Lower leg skin (tissue), 4 donors: ENCODE measurements around the gene INSC. TPM values are rescaled to one million over a fixed set of nuclear protein-coding genes. Genes with fewer than 3 reads are reported as not detected.

Experiments
- DNase-seq, 2 donors: peaks; one replicate each; pipeline ENCODE4 v3.0.0-alpha.2; 2019; ENCODE audit warnings: low spot score in 2 of 2
- H3K4me3 ChIP-seq: fragments of 200-600 bp; sonication (generic); 2 replicates; pipeline ENCODE4 v1.5.1; 2017; ENCODE audit warnings: mild to moderate bottlenecking, low read depth; ENCODE audit not compliant: poor library complexity, severe bottlenecking
- POLR2A ChIP-seq, 2 donors: fragments of 450-650 bp; IDR thresholded peaks; one replicate each; pipeline ENCODE4 v1.6.1; 2016 to 2017; ENCODE audit warnings: antibody characterized with exemption in 2 of 2, mild to moderate bottlenecking in 1 of 2, moderate library complexity in 1 of 2
- WGBS, 2 donors: methylation state at CpG; one replicate each; pipeline ENCODE4 v1.1.5; 2018; 5-methylcytosine and 5-hydroxymethylcytosine counted together
- intact Hi-C: fragments of 100-400 bp; cut with DNase I; formaldehyde crosslinking; loops from one replicate; pipeline ENCODE4 v1.15.0; 2023; ENCODE audit warnings: low total_unique reads
- total RNA-seq, 4 donors: library from RNA; depleted of rRNA; stranded (reverse); fragments of >200 nt; gene quantifications; one replicate each; pipeline ENCODE4 v1.1.0, GENCODE V29; 2016
- TF ChIP-seq, protein P1 (sequence below), 3 donors: fragments of 450-650 bp; IDR thresholded peaks; one replicate each; pipeline ENCODE4 v1.5.1; 2016; ENCODE audit warnings: antibody characterized with exemption in 3 of 3, mild to moderate bottlenecking in 3 of 3, moderate library complexity in 2 of 3

Gene INSC
- total RNA-seq, 4 donors from 2014 or later = 0.23 to 0.27 TPM; not detected in 2

DNA sequence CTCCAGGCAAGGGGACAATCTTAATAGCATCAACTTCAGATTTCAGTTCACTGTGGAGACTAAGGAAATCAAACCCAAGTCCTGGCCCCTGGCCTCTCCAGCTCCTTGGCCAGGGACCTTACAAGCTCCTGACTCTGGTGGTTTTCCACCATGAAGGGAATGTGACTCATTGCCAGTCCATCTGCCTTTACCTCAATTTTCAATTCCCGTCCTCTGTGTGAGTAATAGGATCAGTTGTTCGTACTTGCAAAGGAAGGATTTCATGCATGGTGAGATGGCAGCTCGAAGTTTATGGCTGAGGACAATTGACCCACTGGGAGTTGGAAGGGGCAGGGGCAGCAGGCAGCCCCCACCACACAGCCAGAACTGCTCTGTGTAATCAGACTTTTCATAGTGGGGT lies 42.5 kb downstream of the INSC start:
- 81 to 92% methylated on average over 3 of the region's 3 CpGs for WGBS, 2 donors
- no peak for TF ChIP-seq POLR2A (IDR thresholded peaks at IDR 0.05)
- TF ChIP-seq, protein P1, sequence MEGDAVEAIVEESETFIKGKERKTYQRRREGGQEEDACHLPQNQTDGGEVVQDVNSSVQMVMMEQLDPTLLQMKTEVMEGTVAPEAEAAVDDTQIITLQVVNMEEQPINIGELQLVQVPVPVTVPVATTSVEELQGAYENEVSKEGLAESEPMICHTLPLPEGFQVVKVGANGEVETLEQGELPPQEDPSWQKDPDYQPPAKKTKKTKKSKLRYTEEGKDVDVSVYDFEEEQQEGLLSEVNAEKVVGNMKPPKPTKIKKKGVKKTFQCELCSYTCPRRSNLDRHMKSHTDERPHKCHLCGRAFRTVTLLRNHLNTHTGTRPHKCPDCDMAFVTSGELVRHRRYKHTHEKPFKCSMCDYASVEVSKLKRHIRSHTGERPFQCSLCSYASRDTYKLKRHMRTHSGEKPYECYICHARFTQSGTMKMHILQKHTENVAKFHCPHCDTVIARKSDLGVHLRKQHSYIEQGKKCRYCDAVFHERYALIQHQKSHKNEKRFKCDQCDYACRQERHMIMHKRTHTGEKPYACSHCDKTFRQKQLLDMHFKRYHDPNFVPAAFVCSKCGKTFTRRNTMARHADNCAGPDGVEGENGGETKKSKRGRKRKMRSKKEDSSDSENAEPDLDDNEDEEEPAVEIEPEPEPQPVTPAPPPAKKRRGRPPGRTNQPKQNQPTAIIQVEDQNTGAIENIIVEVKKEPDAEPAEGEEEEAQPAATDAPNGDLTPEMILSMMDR (IDR thresholded peaks at IDR 0.05) = no peak
- DNase-seq = no peak
- intact Hi-C loops = no loop called here
- H3K4me3 ChIP-seq = no peak overlapping the region

DNA sequence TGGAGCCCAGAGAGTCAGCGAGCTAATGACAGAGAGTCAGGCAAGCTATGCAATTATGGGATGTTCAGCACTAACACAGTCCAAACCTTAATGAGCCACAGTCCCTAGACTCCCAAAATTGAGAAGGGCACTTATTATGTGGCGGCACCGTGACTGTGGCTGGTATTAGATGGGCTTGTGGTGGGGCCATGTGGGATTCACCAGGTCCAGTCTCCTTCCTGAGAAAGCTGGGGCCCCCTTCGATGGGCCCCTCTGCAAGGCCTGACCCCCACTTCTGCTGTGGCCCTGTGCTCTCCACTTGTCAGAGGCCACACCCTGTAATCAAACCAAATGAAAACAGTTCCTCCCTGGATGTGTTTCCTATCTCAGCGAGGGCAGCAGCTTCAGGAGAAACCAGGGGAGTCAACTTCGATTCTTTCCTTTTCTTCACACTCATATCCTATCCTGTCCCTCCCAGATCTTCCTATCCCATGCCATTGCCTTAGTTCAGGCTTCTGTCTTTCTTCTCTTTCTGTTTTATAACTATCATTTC lies 42.9 kb downstream of the INSC start:
- DNase-seq = no peak
- WGBS, 2 donors = 82 to 83% methylated on average over 6 of the region's 6 CpGs
- intact Hi-C loops = no loop called here

DNA sequence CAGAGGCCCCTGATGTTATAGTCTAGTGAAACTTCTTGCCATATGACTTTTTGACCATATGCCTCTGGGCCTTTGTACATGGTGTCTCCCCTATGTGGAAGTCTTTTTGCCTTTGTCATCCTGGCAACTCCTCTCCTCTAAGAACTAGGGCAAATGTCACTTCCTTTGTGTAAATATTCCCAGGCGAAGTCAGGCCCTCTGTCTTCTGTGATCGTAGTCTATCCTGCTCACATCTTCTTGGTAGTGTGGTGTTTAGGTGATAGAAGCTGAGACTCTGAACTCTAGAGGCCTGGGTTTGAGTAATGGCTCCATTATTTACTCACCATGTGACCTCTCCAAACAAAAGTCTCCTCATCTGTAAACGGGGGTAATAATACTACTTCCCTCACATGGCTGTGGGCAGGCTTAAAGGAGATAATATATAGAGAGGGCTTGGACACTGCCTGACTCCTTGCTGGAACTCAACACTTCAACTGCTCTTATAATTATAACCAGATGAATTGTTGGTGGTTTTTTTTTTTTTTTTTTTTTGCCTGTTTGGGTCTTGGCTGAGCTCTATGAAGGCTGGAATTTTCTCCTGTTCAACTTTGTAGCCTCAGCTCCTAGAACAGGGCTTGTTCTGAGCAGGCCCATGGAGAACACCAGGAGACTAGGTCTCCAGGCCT lies 43.8 kb downstream of the INSC start:
- no peak overlapping the region for H3K4me3 ChIP-seq
- 70 to 75% methylated on average over 3 of the region's 3 CpGs for WGBS, 2 donors
- TF ChIP-seq, protein P1 (IDR thresholded peaks at IDR 0.05) = no peak
- no peak for TF ChIP-seq POLR2A (IDR thresholded peaks at IDR 0.05)
- intact Hi-C loops = no loop called here
- DNase-seq = no peak

More for the DNA sequence above, 42.9 kb downstream of the INSC start:
- no peak overlapping the region for H3K4me3 ChIP-seq
- TF ChIP-seq POLR2A (IDR thresholded peaks at IDR 0.05) = no peak
- TF ChIP-seq, protein P1 (IDR thresholded peaks at IDR 0.05) = no peak

DNA sequence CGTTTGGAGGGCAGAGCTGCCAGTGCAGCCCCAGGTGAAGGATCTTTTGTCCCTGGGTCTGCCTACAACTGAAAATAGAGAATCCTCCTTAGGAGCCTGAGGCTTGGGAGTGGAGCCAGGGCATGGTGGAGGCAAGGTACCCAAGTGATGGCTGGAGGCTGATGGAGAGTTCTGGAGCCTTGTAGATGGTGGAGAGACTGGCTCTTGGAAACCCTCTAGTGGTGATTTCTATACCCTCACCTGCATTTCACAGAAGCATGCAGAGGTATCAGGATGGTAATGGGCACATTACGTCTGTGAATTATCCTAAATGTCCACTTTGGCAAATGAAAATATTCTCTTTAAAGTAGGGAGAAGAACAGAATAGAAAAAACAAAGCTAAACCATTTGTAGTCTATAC lies 44.4 kb downstream of the INSC start:
- TF ChIP-seq, protein P1 (IDR thresholded peaks at IDR 0.05) = no peak
- TF ChIP-seq POLR2A (IDR thresholded peaks at IDR 0.05) = no peak
- WGBS, 2 donors = 33 to 76% methylated on average over 2 of the region's 2 CpGs
- no peak for DNase-seq
- intact Hi-C loops = no loop called here
- no peak overlapping the region for H3K4me3 ChIP-seq

DNA sequence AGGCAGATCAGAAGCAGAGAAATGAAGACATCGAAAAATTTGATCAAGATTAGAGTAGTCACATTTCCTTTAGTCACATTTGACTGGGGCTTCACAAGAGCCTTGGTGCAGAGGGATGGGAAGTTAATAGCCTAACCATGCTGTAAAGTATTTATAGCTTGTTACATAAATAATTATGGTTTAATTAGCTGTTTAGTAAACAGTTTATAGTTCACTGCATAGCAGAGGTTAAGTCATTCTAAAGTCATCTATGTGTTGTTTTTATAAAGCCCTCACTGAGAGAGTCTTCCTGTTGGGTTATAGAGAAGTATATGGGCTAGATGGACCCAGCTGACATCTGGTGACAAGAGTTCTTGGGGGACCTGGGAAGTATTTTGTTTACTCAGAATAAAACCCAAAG lies 47.1 kb downstream of the INSC start:
- intact Hi-C loops = no loop called here
- DNase-seq = no peak
- H3K4me3 ChIP-seq = no peak overlapping the region
- no peak for TF ChIP-seq POLR2A (IDR thresholded peaks at IDR 0.05)
- TF ChIP-seq, protein P1 (IDR thresholded peaks at IDR 0.05) = no peak
- 57 to 88% methylated on average over 1 of the region's 1 CpG for WGBS, 2 donors

DNA sequence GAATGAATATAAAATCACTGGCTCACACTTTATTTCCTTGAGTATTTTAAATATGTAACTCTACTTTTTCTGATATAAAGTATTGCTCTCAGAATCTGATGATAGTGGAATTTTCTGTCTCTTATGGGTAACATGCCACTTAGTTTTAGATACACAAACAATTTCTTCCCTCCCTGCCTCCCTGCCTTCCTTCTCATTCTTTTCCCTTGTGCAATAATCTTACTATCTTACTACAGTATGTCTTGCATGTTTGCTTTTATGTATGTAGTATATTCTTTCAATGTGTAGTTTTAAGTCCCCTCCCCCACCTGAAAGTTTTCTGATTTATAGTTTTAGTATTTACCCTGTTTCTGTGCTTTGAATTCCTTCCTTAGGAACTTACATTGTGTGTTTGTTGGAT lies 48.4 kb downstream of the INSC start:
- no peak for DNase-seq
- intact Hi-C loops = no loop called here
- TF ChIP-seq POLR2A (IDR thresholded peaks at IDR 0.05) = no peak
- TF ChIP-seq, protein P1 (IDR thresholded peaks at IDR 0.05) = no peak
- H3K4me3 ChIP-seq = no peak overlapping the region
